ENCODE results near the gene DNAH1. TPM values are rescaled to one million over a fixed set of nuclear protein-coding genes. Genes with fewer than 3 reads are reported as not detected.

Gene DNAH1
- total RNA-seq, 1 experiment from 2014 or later = 5.5 TPM

- Histone ChIP-seq H3K36me3 (ENCODE audit: control insufficient read depth in 1 of 2, insufficient read depth in 2 of 2, low read length in 2 of 2) (peaks cover 31 to 70% of the 10 kb centered on the region in 2 experiments), H3K9me3 (ENCODE audit: control insufficient read depth in 1 of 2, insufficient read depth in 1 of 2, low read depth in 1 of 2, low read length in 2 of 2) (no peaks in the 10 kb centered on the region), H3K4me3 (replicated peaks in 1 of 2; ENCODE audit: low read depth in 1 of 2, low read length in 2 of 2) (no peak overlapping the region), H3K4me2 (ENCODE audit: low read length) (no peak overlapping the region), H3K79me2 (ENCODE audit: insufficient read depth, low read length) (peaks cover 23% of the 10 kb centered on the region), H3K27ac (ENCODE audit: low read depth, low read length) (no peak overlapping the region), H2AFZ (ENCODE audit: low read depth, low read length, poor library complexity, severe bottlenecking) (no peak overlapping the region), H3K9ac (ENCODE audit: low read length) (no peak overlapping the region), H4K20me1 (ENCODE audit: insufficient read depth) (no peaks in the 10 kb centered on the region), H3K9me2 (ENCODE audit: insufficient read depth) (no peaks in the 10 kb centered on the region), H3K27me3 (ENCODE audit: insufficient read depth, low read length) (no peaks in the 10 kb centered on the region), H3K4me1 (ENCODE audit: control insufficient read depth in 1 of 2, insufficient read depth in 2 of 2, low read length in 2 of 2) (peaks cover 6 to 9% of the 10 kb centered on the region in 2 experiments; a peak in 3 of 4 replicates)
- ATAC-seq = no peak
- RAD21 ChIA-PET (ENCODE audit: low non-redundant PET in 1 of 2, low total read pairs in 2 of 2, uncharacterized antibody in 2 of 2, unreplicated experiment in 2 of 2) = no interaction called here
- intact Hi-C loops (cut with micrococcal nuclease) = no loop called here
- no peak for DNase-seq (ENCODE audit: low read depth, low spot score)
- POLR2A ChIA-PET = interaction anchor here (0.7 kb wide), 1 partner anchor 26 kb away, joined by 3 read pairs; no protein-coding TSS in a partner anchor
- CTCF ChIA-PET = no interaction called here
- TF ChIP-seq ZNF274 (IDR thresholded peaks at IDR 0.05; ENCODE audit: low read depth, low read length) = no peak
- no TSS peak for BruUV-seq (replicated peaks)
Observed at GRCh38 chr3:52405066-52405465, 88.9 kb downstream of the DNAH1 start.

- no peak for ATAC-seq
- Histone ChIP-seq H3K4me3 (replicated peaks in 1 of 2; ENCODE audit: low read depth in 1 of 2, low read length in 2 of 2) (no peak overlapping the region), H3K9ac (ENCODE audit: low read length) (no peak overlapping the region), H3K4me2 (ENCODE audit: low read length) (no peak overlapping the region), H3K9me3 (ENCODE audit: control insufficient read depth in 1 of 2, insufficient read depth in 1 of 2, low read depth in 1 of 2, low read length in 2 of 2) (no peaks in the 10 kb centered on the region), H3K4me1 (ENCODE audit: control insufficient read depth in 1 of 2, insufficient read depth in 2 of 2, low read length in 2 of 2) (peaks cover 6 to 9% of the 10 kb centered on the region in 2 experiments; a peak in 3 of 4 replicates), H4K20me1 (ENCODE audit: insufficient read depth) (no peaks in the 10 kb centered on the region), H3K79me2 (ENCODE audit: insufficient read depth, low read length) (peaks cover 23% of the 10 kb centered on the region), H2AFZ (ENCODE audit: low read depth, low read length, poor library complexity, severe bottlenecking) (no peak overlapping the region), H3K36me3 (ENCODE audit: control insufficient read depth in 1 of 2, insufficient read depth in 2 of 2, low read length in 2 of 2) (peaks cover 31 to 70% of the 10 kb centered on the region in 2 experiments), H3K27ac (ENCODE audit: low read depth, low read length) (no peak overlapping the region), H3K9me2 (ENCODE audit: insufficient read depth) (no peaks in the 10 kb centered on the region), H3K27me3 (ENCODE audit: insufficient read depth, low read length) (no peaks in the 10 kb centered on the region)
- DNase-seq (ENCODE audit: low read depth, low spot score) = no peak
- BruUV-seq (replicated peaks) = no TSS peak
- intact Hi-C loops (cut with micrococcal nuclease) = no loop called here
- POLR2A ChIA-PET = interaction anchor here (0.7 kb wide), 2 partner anchors 27 to 132 kb away, joined by 3 read pairs; no protein-coding TSS in a partner anchor
- TF ChIP-seq TCF7L2 (IDR thresholded peaks at IDR 0.05; ENCODE audit: borderline replicate concordance, extremely low read depth, insufficient read depth, insufficient read length) = no peak
- no peak for TF ChIP-seq ZFX (IDR thresholded peaks at IDR 0.05)
- RAD21 ChIA-PET (ENCODE audit: low non-redundant PET in 1 of 2, low total read pairs in 2 of 2, uncharacterized antibody in 2 of 2, unreplicated experiment in 2 of 2) = no interaction called here
- CTCF ChIA-PET = no interaction called here
Observed at GRCh38 chr3:52405601-52406110, 89.5 kb downstream of the DNAH1 start.
